ENCODE measurements around the gene ADI1.

- TF ChIP-seq CTCF (IDR thresholded peaks at IDR 0.05 in 4 of 5, conservative IDR thresholded peaks at IDR 0.05 in 1 of 5) (no peak), POLR2A (IDR thresholded peaks at IDR 0.05) (no peak)
These were observed 7.5 kb upstream of the ADI1 start for GRCh38 chr2:3526871-3527270.
